ENCODE results near the gene GPR137. TPM values are rescaled to one million over a fixed set of nuclear protein-coding genes. Genes with fewer than 3 reads are reported as not detected.

Gene GPR137
- total and polyA plus RNA-seq, 2 experiments from 2014 or later = 16.3 to 32.5 TPM

DNA sequence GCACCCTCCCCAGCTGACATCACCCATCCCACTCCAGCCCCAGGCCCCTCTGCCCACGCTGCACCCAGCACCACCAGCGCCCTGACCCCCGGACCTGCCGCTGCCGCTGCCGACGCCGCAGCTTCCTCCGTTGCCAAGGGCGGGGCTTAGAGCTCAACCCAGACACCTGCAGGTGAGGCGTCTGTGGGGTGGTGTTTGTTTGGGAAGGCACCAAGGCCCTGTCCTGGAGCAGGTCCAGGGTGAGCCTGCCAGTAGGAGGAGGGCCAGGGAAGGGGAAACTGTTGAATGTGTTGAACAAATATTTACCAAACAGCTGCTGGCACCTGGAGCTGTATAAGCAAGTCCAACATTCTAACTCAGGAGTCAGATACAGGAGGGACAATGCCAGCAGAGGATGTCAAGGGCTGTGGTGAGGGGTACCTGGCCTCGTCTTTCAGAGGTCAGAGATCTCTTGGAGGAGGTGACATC is 48.1 kb upstream of the GPR137 start:
- Histone ChIP-seq H3K79me2 (replicated peaks; ENCODE audit: insufficient read depth) (peaks cover 9% of the 10 kb centered on the region), H3K27ac (ENCODE audit: low read depth) (no peak overlapping the region), H3K4me2 (no peak overlapping the region), H2AFZ (no peak overlapping the region), H3K9me2 (ENCODE audit: insufficient read depth) (no peaks in the 10 kb centered on the region), H3K36me3 (ENCODE audit: insufficient read depth) (no peaks in the 10 kb centered on the region), H4K20me1 (replicated peaks; ENCODE audit: insufficient read depth) (no peaks in the 10 kb centered on the region), H3K4me3 (no peak overlapping the region), H3F3A (replicated peaks; ENCODE audit: low read depth) (peaks cover 29% of the 10 kb centered on the region), H3K27me3 (ENCODE audit: insufficient read depth) (peaks cover 13% of the 10 kb centered on the region; the same call in 1 of the 2 replicates), H3K4me1 (ENCODE audit: insufficient read depth) (peaks cover 11% of the 10 kb centered on the region; the same call in 1 of the 2 replicates)
- ATAC-seq (no peak), DNase-seq (ENCODE audit: low spot score) (no peak)
- peaks cover 32% of the 10 kb centered on the region for H3K27me3 Mint-ChIP-seq (ENCODE audit: insufficient read depth, low read depth, poor library complexity)
- no peak for TF ChIP-seq CREB1 (CRISPR knock-in tag; IDR thresholded peaks at IDR 0.05; ENCODE audit: low read depth)
- TF ChIP-seq, protein P1, sequence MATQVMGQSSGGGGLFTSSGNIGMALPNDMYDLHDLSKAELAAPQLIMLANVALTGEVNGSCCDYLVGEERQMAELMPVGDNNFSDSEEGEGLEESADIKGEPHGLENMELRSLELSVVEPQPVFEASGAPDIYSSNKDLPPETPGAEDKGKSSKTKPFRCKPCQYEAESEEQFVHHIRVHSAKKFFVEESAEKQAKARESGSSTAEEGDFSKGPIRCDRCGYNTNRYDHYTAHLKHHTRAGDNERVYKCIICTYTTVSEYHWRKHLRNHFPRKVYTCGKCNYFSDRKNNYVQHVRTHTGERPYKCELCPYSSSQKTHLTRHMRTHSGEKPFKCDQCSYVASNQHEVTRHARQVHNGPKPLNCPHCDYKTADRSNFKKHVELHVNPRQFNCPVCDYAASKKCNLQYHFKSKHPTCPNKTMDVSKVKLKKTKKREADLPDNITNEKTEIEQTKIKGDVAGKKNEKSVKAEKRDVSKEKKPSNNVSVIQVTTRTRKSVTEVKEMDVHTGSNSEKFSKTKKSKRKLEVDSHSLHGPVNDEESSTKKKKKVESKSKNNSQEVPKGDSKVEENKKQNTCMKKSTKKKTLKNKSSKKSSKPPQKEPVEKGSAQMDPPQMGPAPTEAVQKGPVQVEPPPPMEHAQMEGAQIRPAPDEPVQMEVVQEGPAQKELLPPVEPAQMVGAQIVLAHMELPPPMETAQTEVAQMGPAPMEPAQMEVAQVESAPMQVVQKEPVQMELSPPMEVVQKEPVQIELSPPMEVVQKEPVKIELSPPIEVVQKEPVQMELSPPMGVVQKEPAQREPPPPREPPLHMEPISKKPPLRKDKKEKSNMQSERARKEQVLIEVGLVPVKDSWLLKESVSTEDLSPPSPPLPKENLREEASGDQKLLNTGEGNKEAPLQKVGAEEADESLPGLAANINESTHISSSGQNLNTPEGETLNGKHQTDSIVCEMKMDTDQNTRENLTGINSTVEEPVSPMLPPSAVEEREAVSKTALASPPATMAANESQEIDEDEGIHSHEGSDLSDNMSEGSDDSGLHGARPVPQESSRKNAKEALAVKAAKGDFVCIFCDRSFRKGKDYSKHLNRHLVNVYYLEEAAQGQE (IDR thresholded peaks at IDR 0.05; ENCODE audit: unreplicated experiment) = no peak
- TF ChIP-seq STAT1 (IDR thresholded peaks at IDR 0.05; ENCODE audit: unreplicated experiment) = no peak
- TF ChIP-seq EZH2 (IDR thresholded peaks at IDR 0.05; ENCODE audit: low read depth, unreplicated experiment) = no peak
- TF ChIP-seq, protein P2, sequence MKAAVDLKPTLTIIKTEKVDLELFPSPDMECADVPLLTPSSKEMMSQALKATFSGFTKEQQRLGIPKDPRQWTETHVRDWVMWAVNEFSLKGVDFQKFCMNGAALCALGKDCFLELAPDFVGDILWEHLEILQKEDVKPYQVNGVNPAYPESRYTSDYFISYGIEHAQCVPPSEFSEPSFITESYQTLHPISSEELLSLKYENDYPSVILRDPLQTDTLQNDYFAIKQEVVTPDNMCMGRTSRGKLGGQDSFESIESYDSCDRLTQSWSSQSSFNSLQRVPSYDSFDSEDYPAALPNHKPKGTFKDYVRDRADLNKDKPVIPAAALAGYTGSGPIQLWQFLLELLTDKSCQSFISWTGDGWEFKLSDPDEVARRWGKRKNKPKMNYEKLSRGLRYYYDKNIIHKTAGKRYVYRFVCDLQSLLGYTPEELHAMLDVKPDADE (IDR thresholded peaks at IDR 0.05) = no peak
- no peak for TF ChIP-seq NANOG (IDR thresholded peaks at IDR 0.05; ENCODE audit: borderline replicate concordance)
- no peak for TF ChIP-seq EZH2phosphoT487 (IDR thresholded peaks at IDR 0.05; ENCODE audit: unreplicated experiment)
- no peak for TF ChIP-seq ZNF331 (CRISPR knock-in tag; IDR thresholded peaks at IDR 0.05; ENCODE audit: low read depth)
- H3K4me3 Mint-ChIP-seq = no peak overlapping the region
- peaks cover 18% of the 10 kb centered on the region for H3K4me1 Mint-ChIP-seq
- H3K9me3 Mint-ChIP-seq = no peaks in the 10 kb centered on the region
- no peak overlapping the region for H3K27ac Mint-ChIP-seq
- peaks cover 8% of the 10 kb centered on the region for H3K36me3 Mint-ChIP-seq (ENCODE audit: low read depth)

DNA sequence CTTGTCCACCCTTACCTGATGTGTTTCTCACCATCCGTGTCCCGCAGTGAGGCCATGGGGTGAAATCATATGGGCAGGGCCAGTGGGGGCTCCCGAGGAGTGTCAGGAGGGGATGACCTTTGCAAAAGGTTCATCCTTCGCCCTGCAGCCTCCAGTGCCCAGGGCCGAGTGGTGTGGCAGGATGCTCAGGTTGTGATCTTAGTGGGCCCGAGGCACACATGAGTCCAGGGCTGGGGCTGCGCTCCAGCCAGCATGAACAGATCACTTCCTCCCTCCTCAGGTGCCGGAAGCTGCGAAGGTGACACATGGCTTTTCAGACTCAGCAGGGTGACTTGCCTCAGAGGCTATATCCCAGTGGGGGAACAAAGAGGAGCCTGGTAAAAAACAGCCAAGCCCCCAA is 47.6 kb upstream of the GPR137 start:
- Histone ChIP-seq H3K4me1 (ENCODE audit: insufficient read depth) (peaks cover 16% of the 10 kb centered on the region; the same call in 1 of the 2 replicates), H3K9me2 (ENCODE audit: insufficient read depth) (no peaks in the 10 kb centered on the region), H2AFZ (no peak overlapping the region), H3K79me2 (replicated peaks; ENCODE audit: insufficient read depth) (peaks cover 12% of the 10 kb centered on the region), H4K20me1 (replicated peaks; ENCODE audit: insufficient read depth) (no peaks in the 10 kb centered on the region; the same call in 1 of the 2 replicates), H3K4me2 (no peak overlapping the region), H3K36me3 (ENCODE audit: insufficient read depth) (no peaks in the 10 kb centered on the region), H3K4me3 (no peak overlapping the region), H3F3A (replicated peaks; ENCODE audit: low read depth) (peaks cover 32% of the 10 kb centered on the region), H3K27me3 (ENCODE audit: insufficient read depth) (peaks cover 7% of the 10 kb centered on the region; the same call in 1 of the 2 replicates), H3K27ac (ENCODE audit: low read depth) (no peak overlapping the region)
- no peak overlapping the region for H3K27ac Mint-ChIP-seq
- H3K36me3 Mint-ChIP-seq (ENCODE audit: low read depth) = peaks cover 11% of the 10 kb centered on the region
- H3K27me3 Mint-ChIP-seq (ENCODE audit: insufficient read depth, low read depth, poor library complexity) = peaks cover 29% of the 10 kb centered on the region
- no peak overlapping the region for H3K4me3 Mint-ChIP-seq
- ATAC-seq (no peak), DNase-seq (ENCODE audit: low spot score) (no peak)
- H3K4me1 Mint-ChIP-seq = peaks cover 20% of the 10 kb centered on the region
- H3K9me3 Mint-ChIP-seq = no peaks in the 10 kb centered on the region
- TF ChIP-seq ZNF114 (CRISPR knock-in tag; IDR thresholded peaks at IDR 0.05) (no peak), ZNF331 (CRISPR knock-in tag; IDR thresholded peaks at IDR 0.05; ENCODE audit: low read depth) (no peak), EZH2phosphoT487 (IDR thresholded peaks at IDR 0.05; ENCODE audit: unreplicated experiment) (no peak), STAT1 (IDR thresholded peaks at IDR 0.05; ENCODE audit: unreplicated experiment) (no peak), NANOG (IDR thresholded peaks at IDR 0.05; ENCODE audit: borderline replicate concordance) (no peak), EZH2 (IDR thresholded peaks at IDR 0.05; ENCODE audit: low read depth, unreplicated experiment) (no peak)
- TF ChIP-seq, protein P1 (IDR thresholded peaks at IDR 0.05; ENCODE audit: unreplicated experiment) = no peak
- TF ChIP-seq, protein P2 (IDR thresholded peaks at IDR 0.05) = no peak

Measured in GM23338 (cell line).